Epidermal melanocyte (primary cell): ENCODE measurements around the gene EPHA6.
"Not testable (repeated sequence)": the region's sequence is repeated elsewhere in the genome, so short reads cannot be mapped to it uniquely, and the experiment has no call there.

Experiments
- DNase-seq: peaks from one replicate; pipeline ENCODE4 v3.0.0; 2011; ENCODE audit warnings: low spot score; ENCODE audit not compliant: insufficient read length

Gene EPHA6

DNA sequence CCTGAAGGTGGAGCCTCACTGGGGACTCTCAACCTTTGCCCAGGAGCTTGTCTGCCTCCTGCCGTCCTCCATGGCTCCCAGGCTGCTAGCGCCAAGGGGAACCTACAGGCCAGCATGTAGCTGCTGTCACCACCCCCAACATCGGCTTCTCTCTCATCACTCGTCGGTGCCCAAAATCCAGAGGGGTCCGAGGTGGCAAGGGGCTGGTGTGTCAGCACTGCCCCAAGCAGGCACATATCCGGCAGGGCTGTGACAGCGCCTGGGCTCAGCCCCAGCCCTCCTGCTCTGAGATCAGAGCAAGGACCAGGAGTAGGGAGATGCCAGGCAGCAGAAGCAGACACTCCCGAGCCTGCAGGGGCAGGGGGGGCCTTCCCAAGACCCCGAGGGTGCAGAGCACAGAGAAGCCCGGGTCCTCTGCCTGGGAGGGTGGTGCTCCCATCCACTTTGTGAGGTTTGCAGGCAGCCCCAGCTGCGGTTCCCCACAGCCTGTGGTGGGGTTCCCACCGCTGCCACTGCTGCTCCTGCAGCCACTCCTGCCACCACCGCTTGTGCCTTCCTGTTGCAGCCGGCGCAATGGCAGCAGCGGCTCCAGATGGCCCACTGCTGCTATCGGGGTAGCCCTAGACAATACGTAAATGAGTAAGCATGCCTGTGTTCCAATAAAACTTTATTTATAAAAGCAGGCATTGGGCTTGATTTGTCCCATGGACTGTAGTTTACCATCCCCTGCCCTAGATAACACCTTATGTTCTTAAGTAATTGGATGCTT, 451.0 kb downstream of the EPHA6 start:
- no peak for DNase-seq

DNA sequence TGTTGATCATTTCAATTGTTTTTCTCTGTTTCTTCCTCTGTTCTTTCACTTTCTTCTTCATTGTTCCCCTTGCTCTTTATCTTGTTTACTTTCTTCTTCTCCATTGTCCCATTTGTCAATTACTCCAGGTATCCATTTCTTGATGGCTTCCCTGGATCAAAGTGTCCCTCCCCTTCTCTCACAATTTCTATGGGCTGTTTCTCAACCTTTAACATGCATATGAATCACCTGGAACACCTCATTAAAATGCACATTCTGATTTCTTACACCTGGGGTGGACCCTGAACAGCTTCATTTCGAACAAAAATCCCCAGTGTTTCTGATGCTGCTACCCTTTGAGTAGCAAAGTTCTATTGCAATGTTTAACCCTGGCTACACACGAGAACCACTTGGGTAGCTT, 454.8 kb downstream of the EPHA6 start:
- no peak for DNase-seq

DNA sequence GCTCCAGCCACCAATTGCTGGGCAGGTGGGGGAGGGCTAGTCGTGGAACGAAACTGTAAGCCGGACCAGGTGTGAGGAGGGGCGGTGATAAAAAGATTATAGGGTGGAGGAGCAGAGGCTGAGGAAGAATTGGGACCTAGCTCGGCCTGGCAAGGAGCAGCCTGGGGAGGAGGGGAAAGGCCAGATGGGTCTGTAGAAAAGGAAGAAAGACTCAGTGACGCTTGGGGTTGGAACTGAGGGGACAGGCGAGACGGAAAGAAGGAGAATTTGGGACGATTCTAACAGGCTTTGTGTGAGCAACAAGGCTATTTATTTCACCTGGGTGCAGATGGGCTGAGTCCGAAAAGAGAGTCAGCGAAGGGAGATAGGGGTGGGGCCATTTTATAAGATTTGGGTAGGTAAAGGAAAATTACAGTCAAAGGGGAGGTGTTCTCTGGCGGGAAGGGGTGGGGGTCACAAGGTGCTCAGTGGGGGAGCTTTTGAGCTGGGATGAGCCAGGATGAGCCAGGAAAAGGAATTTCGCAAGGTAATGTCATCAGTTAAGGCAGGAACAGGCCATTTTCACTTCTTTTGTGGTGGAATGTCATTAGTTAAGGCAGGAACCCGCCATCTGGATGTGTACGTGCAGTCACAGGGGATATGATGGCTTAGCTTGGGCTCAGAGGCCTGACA, 462.6 kb downstream of the EPHA6 start:
- DNase-seq = not testable (repeated sequence)

DNA sequence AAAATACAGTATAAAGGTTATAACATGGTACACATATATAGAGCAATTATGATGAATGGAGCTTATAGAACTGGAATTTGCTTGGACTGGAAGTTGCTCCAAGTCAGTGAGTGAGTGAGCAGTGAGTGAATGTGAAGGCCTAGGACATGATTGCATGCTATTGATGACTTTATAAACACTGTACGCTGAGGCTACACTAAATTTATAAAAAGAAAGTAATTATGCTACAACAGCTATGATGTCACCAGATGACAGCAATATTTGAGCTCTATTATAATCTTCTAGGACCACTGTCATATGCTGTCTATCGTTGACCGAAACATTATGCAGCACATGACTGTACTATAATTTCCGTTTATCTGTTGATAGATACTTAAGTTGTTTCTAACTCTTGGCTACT, 463.3 kb downstream of the EPHA6 start:
- DNase-seq = no peak

DNA sequence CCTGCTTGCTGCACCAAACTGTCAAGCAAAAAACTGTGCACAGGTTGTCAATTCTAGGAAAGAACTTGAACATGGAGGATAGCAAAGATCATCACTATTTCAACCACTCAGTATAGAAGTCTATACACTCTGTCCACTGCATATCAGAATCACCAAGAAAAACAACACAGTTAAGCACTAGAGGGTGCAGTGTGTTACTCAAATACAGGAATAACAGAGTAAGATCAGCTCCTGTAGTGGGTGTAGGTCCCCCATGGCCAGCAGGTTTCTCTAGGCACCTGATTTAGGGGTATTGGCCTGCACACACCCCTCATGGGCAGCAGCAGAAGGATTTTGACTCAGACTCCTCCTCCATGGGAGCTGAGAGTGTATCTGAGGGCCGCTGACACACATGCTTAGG, 464.1 kb downstream of the EPHA6 start:
- DNase-seq = no peak

DNA sequence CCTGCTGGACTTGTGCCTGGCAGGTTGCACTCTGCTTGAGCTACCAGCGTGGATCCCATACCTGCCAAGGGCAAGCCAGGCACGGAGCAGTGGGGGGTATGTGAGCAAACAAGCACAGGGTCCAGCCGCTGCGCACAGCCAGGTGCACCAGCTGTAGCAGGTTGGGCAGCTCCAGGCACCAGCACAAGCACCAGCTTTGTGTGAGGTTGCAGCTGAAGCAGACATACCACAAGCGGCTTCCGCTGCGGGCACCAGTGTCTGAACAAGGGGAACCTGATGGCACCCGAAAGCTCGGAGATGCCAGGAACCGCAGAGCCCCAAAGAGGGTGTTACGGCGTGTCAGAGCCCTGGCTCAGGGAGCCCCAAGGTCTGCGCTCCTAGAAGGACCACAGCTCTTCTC, 477.5 kb downstream of the EPHA6 start:
- DNase-seq = no peak

DNA sequence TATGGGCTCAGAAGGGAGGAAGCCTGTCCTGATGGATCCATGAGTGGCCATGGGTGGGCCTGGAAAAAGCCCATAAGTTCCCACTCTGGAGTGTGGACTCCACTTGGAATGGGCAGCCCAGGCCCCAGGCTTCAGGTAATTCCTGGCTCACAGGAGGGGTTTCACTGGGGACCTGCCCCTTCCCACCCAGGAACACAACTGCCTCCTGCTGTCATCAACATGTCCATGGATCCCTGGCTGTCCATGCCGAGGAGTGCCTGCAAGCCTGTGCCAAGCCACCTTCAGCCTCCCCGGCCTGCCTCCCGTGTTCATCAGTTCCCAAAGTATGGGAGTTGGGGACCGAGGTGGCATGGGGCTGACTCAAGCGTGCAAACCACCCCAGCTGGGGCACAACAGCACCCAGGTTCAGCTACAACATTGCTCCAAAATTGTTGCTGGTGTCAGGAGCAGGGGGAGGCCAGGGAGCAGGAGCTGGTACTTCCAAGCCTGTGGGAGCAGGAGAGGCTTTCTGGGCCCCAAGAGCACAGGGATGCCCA, 479.3 kb downstream of the EPHA6 start:
- DNase-seq = no peak

DNA sequence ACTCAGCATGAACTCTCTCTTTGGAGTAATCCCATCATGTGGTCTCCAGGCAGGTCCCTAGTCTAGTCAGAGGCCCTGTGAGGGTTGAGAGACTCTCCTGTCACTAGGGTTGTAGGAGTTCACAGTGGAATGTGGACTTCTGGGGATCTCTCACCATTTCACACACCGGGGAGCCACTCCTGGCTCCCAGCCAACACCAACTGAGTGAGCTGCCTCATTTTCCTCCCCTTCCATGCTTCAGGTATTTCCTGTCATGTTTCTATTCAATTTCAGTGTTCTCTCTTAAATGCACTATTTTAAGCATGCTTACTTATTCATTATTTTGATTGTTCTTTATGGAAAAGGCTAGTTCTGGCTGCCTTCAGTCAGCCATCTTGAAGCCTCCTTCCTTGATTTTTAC, 482.6 kb downstream of the EPHA6 start:
- DNase-seq = no peak

DNA sequence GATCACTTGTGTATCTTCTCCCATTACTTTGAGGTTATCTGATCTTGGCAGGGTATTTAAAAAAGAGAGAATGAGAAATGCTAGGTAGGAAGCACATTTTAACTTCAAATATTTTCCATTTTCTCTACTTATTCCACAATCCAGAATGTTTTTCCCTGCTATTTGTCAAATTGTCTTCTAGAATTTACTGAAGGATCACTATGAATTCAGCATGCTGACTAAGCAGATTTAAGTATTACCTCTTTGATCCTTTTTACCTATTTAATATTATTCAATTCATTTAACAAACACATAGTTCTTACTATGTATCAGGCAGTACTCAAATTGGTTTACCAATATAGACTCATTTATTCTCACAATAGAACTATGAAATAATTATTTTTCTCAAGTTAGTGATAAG, 486.7 kb downstream of the EPHA6 start:
- DNase-seq = no peak

DNA sequence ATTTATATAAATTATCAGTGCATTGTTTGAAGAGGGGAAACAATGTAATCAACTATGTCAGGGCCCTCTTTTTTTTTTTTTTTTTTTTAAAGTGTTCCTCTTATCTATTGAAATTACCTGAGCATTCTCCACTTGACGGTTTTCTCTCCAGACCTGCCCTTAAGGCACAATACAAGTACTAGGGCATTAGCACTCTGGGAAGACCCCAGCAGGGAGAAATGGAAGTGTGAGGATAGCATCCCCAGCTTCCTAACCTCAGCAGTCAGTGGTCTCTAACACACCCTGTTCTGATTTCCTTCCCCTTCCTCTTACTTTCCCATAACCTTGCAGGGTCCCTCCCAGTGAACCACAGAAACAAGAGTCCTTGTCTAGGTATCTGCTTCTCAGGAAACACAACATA, 491.8 kb downstream of the EPHA6 start:
- no peak for DNase-seq

DNA sequence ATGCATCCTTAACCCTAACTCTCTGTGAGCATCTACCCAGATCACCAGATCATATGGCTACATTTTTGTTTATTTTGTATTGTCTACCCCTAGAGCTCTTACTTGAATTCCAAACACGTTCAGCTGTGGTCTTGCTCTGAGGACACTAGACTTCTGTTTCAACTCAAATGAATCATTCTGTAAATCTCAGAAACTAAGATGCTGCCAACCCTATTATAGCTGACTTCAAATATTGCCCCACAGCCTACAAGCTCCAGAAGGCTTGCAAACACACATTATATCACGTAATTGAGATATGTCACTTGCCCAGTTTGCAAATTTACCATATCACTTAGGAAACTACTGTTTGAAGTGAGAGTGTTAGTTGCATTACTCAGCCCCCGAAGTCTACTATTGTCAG, 524.0 kb downstream of the EPHA6 start:
- no peak for DNase-seq

DNA sequence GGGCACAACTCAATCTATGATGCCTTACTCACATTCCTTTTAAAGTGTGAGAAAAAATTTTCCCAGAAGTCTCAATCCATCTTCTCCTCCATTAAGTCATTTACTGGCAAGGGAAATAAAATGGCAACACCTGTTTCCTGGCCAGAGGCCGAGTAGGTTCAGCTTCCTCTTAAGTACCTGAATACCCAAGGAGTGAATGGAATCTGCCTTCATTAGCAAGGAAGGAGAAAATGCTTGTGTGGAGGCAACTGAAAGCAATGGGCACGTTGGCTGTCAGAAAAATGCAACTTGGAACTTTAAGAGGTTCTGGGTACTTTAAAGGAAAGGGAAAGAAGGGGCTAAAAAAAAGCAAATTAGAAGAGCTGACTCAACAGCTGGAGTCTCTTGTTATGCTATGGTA, 526.5 kb downstream of the EPHA6 start:
- DNase-seq = no peak

DNA sequence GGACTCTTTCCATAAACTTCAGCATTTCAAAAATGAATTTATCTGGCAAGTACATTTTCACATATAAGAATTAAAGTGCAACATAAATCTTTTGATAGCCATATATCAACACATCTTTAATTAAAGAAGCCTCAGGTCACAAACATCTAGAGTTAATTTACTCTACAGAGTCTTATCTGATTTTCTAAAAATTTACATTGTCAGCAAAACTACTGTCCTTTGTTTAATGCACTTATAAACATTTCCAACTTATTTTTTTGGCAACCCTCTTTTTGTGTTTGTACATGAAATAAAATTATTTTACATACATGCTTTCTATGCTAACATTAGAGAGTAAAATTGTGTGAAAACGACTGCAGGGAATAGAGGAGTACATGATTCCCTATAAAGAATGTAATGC, 533.4 kb downstream of the EPHA6 start:
- DNase-seq = no peak

DNA sequence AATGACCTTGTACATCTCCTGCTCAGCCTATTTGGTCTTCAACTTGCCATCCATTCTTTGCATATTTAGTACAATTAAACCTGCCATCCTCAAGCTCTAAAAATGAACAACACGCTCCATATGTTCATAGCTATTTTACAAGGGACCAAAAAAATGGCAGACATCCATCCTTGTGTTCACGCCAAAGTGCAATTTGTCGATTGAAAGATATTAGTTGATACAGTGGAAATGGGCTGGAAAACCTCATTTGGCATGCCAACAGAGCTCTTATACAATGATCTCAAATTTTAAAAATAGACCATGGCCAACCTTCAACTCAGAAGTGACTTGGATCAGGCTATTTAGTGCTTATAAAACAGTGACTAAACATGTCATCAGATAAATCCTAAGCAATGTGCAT, 536.6 kb downstream of the EPHA6 start:
- no peak for DNase-seq

DNA sequence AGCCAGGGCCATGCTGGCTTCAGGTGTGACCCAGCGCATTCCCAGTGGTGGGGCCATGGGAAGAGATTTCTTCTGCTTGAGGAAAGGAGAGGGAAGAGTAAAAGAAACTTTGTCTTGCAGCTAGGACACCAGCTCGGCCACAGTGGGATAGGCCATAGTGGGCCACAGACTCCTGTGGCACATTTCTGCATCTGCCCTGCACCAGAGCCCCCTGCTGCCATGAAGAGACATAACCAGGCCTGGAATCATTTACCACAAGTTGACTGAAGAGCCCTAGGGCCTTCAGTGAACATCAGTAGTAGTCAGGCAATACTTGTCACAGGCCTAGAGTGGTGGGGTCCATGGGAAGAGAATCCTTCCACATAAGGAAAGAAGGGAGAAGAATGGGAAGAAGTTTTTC, 538.8 kb downstream of the EPHA6 start:
- DNase-seq = no peak

DNA sequence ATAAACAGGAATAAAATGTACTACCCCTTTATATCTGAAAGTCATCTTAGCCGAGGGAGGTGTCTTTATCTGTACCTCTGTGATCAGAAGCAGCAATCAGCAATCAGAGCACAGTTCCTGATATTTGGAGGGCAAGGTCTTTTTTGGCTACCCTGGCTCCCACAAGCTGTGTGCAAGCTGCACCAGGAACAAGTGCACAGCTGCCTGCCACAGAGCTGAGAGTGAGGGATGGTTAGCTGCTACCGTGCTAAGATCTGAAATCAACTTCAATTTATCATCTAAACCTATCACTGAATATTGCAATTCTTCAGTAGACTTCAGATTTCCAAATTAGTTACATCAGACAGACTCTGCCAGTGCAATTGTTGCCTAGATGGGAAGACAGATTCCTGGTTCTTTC, 545.6 kb downstream of the EPHA6 start:
- no peak for DNase-seq

DNA sequence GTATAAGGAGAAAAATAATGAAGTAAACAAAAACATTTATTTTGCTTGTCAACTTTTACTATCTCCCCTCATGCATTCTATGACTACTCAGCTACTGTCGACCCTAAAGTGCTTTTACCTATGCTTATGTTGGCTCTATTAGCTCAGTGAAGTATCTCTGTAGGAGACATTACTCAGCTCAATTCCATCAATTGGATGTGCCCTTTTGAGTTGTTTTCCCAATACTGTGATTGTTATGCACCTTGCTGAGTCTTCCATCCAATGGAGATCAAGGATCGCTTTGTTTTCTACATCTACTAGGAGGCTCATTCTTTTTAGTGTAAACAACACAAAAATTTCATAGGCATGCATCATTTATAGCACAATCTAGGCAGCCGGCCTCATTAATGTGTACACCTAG, 546.4 kb downstream of the EPHA6 start:
- DNase-seq = no peak

DNA sequence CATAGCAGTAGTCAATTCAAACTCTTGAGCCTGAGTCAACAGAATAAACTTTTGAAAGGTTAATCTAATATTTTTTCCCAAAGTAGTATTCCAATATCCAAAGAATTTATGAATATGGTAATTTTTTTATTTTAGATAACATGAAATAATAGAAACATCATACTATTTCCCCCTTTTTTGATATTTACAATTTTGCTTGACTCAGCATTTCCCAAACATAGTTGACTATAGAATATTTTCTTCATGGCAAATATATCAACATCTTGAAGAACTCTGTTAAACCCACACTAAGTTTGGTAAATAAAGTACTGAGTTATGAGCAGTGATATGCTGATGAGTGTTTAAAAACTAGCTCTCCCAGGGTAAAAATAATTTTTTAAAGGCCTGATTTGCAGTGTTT, 570.2 kb downstream of the EPHA6 start:
- no peak for DNase-seq

DNA sequence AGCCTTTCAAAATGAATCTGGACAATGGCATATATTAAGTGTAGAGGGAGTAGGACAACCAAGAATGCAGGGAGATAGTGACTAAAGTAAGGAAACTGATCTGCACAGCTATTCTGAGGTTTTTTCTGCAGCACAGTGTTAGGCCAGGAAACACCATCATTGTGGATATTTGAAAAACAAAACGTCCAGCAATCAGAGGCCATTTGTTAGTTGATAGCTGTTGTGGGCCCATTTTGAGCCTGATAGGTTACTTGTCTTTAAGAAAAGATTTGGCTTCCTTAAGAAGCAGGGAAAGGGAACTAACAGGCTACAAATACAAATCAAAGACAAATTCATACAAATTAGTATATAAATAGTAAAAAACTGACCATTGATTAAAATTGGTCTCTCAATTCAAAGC, 574.4 kb downstream of the EPHA6 start:
- DNase-seq = no peak

DNA sequence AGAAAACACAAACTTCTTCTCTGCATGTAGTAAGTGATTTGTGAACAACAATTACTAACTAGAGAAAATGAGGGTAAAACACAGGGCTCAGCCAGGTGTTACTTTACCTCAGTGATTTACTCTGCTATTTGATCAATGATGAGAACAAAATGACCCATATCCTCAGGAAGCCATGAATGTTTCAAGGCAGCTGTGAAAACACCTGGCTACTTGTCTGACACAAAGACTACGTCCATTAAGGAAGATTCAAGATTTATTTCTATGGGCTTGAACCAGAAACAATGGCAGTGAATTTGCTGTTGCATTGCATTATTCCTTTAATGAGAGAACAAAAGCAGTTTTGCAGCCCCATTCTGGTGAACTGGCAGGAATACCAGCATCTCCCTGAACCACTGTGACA, 575.5 kb downstream of the EPHA6 start:
- DNase-seq = no peak

DNA sequence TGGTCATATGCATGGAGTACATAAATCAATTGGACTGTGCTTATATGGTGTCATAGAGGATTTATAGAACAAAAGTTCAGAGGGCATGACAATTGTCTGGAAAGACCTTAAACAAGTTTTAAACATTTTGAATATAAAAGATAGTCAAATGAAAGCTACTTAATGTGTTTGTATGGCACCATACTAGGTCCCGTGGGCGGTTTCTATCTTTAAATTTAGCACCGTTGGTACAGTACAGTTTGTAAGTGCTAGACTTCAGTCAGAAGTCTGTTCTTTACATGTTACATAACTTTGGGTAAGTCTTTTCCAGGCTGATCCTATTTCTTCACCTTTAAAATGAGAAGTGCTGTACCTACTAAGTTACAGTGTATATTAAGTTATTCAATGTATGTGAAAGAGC, 576.8 kb downstream of the EPHA6 start:
- DNase-seq = no peak

DNA sequence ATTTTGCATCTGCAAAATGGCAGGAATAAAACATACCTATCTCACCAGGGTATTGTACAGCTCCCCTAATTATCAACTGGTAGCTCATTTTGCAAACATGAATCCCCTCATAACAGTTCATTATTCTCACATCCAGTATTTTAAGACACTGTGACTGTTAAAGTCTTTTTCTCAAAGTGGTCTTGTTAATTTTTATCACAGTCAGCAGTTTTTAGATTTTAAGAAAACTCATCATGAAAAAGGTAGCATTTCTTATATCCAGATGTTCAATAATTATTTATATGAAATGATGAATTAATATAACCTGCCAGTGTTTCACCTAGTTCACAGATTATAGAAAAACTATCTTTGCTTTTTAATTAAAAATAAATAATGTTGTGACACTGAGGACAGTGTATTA, 595.2 kb downstream of the EPHA6 start:
- no peak for DNase-seq

DNA sequence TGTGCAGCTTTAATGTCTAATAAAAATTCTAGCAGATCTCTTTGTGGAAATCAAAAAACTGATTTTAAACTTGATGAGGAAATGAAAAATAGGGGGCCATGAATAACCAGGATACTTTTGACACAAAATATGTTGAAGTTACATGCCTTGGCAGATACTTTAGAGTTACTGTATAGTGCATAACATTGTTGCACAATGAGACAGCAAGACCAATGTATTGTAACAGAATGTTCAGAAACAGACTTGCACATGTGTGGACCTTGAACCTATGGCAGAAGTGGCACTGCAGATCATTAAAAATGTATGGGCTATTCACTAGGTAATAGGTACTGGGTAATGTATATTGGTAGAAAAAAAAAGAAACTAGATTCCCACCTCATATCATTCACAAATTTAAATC, 607.2 kb downstream of the EPHA6 start:
- no peak for DNase-seq
